Hepatocyte (in vitro differentiated cells): ENCODE results near the gene ADCY2. TPM values are rescaled to one million over a fixed set of nuclear protein-coding genes. Genes with fewer than 3 reads are reported as not detected.

Experiments used
- DNase-seq: peaks from one replicate; pipeline ENCODE4 v3.0.0-alpha.2; 2016; ENCODE audit warnings: low spot score
- H2AFZ ChIP-seq: fragments of 200-600 bp; sonication (generic); 2 replicates; pipeline ENCODE4 v1.6.0; 2016; ENCODE audit warnings: antibody characterized with exemption, mild to moderate bottlenecking
- H3K27ac ChIP-seq: fragments of 200-600 bp; sonication (generic); 2 replicates; pipeline ENCODE4 v1.5.1; 2016; ENCODE audit warnings: mild to moderate bottlenecking
- H3K27me3 ChIP-seq: fragments of 200-600 bp; sonication (generic); 2 replicates; pipeline ENCODE4 v1.6.1; 2016
- H3K36me3 ChIP-seq: fragments of 200-600 bp; sonication (generic); replicated peaks from 2 replicates; pipeline ENCODE4 v1.5.1; 2016; ENCODE audit warnings: low read depth; ENCODE audit not compliant: insufficient read depth
- H3K4me1 ChIP-seq: fragments of 200-600 bp; sonication (generic); 2 replicates; pipeline ENCODE4 v1.5.1; 2016; ENCODE audit warnings: mild to moderate bottlenecking, moderate library complexity; ENCODE audit not compliant: insufficient read depth
- H3K4me2 ChIP-seq: fragments of 200-600 bp; sonication (generic); 2 replicates; pipeline ENCODE4 v1.6.0; 2016
- H3K4me3 ChIP-seq: fragments of 200-600 bp; sonication (generic); 2 replicates; pipeline ENCODE4 v1.5.1; 2016; ENCODE audit warnings: mild to moderate bottlenecking
- H3K79me2 ChIP-seq: fragments of 200-600 bp; sonication (generic); 2 replicates; pipeline ENCODE4 v1.6.0; 2017; ENCODE audit warnings: mild to moderate bottlenecking
- H3K9me2 ChIP-seq: fragments of 200-600 bp; sonication (generic); replicated peaks from 2 replicates; pipeline ENCODE4 v1.6.0; 2017; ENCODE audit warnings: mild to moderate bottlenecking; ENCODE audit not compliant: insufficient read depth
- H3K9me3 ChIP-seq: fragments of 200-600 bp; sonication (generic); 2 replicates; pipeline ENCODE4 v1.5.1; 2016; ENCODE audit warnings: low read depth, mild to moderate bottlenecking
- H4K20me1 ChIP-seq: fragments of 200-600 bp; sonication (generic); 2 replicates; pipeline ENCODE4 v1.6.0; 2016; ENCODE audit warnings: mild to moderate bottlenecking; ENCODE audit not compliant: insufficient read depth, poor library complexity, severe bottlenecking
- EZH2 ChIP-seq: fragments of 200-600 bp; sonication (generic); IDR thresholded peaks from 2 replicates; pipeline ENCODE4 v1.6.1; 2016; ENCODE audit warnings: antibody characterized with exemption, mild to moderate bottlenecking, borderline replicate concordance
- EZH2phosphoT487 ChIP-seq: fragments of 200-600 bp; sonication (generic); IDR thresholded peaks from one replicate; pipeline ENCODE4 v1.6.1; 2018; ENCODE audit warnings: antibody characterized with exemption, mild to moderate bottlenecking, low read depth, moderate library complexity; ENCODE audit not compliant: unreplicated experiment, severe bottlenecking
- whole genome bisulfite sequencing: methylation state at CpG from one replicate; pipeline ENCODE4 v1.1.6; 2016; ENCODE audit warnings: low lambda C conversion rate; ENCODE audit errors: missing lambda C conversion rate; 5-methylcytosine and 5-hydroxymethylcytosine counted together
- polyA plus RNA-seq: library from polyadenylated mRNA; unstranded; fragments of >200 nt; fragmentation: Nextera tagmentation; extraction: Ambion mirVana; gene quantifications from 2 replicates; pipeline ENCODE4 v1.2.1, GENCODE V29; 2016
- total RNA-seq: library from RNA; depleted of rRNA; stranded (reverse); fragments of >200 nt; gene quantifications from 2 replicates; pipeline ENCODE4 v1.2.3, GENCODE V29; 2014
- TF ChIP-seq, protein P1 (sequence below): fragments of 200-600 bp; sonication (generic); IDR thresholded peaks from 2 replicates; pipeline ENCODE4 v1.5.1; 2016; ENCODE audit warnings: antibody characterized with exemption, mild to moderate bottlenecking; ENCODE audit not compliant: poor library complexity

Gene ADCY2
- total and polyA plus RNA-seq, 2 experiments from 2014 or later: 3.2 to 8.5 TPM

DNA sequence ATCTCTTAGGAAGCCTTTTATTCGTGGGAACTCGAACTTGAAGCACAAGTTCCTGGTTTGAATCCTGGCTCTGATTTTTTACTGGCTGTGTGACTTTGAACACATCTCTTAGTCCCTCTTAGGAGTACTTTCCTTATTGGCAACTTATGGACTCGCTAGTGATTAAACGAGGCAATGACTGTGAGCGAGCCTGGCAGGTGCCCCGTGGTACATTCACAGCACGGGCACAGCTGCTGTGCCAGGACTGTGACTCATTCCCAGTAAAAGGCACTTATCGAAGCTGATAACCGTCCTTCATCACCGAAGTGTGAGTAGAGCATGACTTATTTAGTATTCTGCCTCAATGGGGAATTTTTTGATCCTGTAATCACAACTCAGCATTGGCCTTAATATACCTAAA, 432.3 kb downstream of the ADCY2 start:
- TF ChIP-seq EZH2 (no peak), EZH2phosphoT487 (no peak)
- TF ChIP-seq, protein P1, sequence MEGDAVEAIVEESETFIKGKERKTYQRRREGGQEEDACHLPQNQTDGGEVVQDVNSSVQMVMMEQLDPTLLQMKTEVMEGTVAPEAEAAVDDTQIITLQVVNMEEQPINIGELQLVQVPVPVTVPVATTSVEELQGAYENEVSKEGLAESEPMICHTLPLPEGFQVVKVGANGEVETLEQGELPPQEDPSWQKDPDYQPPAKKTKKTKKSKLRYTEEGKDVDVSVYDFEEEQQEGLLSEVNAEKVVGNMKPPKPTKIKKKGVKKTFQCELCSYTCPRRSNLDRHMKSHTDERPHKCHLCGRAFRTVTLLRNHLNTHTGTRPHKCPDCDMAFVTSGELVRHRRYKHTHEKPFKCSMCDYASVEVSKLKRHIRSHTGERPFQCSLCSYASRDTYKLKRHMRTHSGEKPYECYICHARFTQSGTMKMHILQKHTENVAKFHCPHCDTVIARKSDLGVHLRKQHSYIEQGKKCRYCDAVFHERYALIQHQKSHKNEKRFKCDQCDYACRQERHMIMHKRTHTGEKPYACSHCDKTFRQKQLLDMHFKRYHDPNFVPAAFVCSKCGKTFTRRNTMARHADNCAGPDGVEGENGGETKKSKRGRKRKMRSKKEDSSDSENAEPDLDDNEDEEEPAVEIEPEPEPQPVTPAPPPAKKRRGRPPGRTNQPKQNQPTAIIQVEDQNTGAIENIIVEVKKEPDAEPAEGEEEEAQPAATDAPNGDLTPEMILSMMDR: no peak
- Histone ChIP-seq H3K27me3 (no peaks in the 10 kb centered on the region), H3K9me2 (no peaks in the 10 kb centered on the region), H3K9me3 (no peaks in the 10 kb centered on the region), H2AFZ (no peak overlapping the region), H3K4me1 (no peaks in the 10 kb centered on the region), H3K79me2 (no peaks in the 10 kb centered on the region), H4K20me1 (no peaks in the 10 kb centered on the region), H3K4me2 (no peak overlapping the region), H3K4me3 (no peak overlapping the region), H3K36me3 (no peaks in the 10 kb centered on the region), H3K27ac (no peak overlapping the region)
- 90% methylated on average over 10 of the region's 10 CpGs for WGBS
- no peak for DNase-seq

DNA sequence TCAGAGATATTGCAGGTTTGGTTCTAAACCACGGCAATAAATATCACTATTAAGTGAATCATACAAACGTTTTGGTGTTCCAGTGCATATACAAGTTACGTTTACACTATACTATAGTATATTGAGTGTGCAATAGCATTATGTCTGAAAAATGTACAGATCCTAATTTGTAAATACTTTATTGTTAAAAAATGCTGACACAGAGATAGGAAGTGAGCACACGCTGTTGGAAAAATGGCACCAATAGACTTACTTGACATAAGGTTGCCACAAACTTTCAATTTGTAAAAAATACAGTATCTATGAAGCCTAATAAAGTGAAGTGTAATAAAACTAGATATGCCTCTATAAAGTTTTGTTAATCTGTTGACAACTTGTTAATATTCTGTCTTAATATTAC, 439.0 kb downstream of the ADCY2 start:
- no peak overlapping the region for H3K27ac ChIP-seq
- H3K79me2 ChIP-seq: no peaks in the 10 kb centered on the region
- H3K9me3 ChIP-seq: no peaks in the 10 kb centered on the region
- no peaks in the 10 kb centered on the region for H3K9me2 ChIP-seq
- no peak overlapping the region for H2AFZ ChIP-seq
- no peaks in the 10 kb centered on the region for H4K20me1 ChIP-seq
- no peaks in the 10 kb centered on the region for H3K36me3 ChIP-seq
- H3K4me3 ChIP-seq: no peak overlapping the region
- no peak overlapping the region for H3K4me2 ChIP-seq
- TF ChIP-seq, protein P1: no peak
- TF ChIP-seq EZH2: no peak
- TF ChIP-seq EZH2phosphoT487: no peak
- DNase-seq: no peak
- H3K4me1 ChIP-seq: no peaks in the 10 kb centered on the region
- no peaks in the 10 kb centered on the region for H3K27me3 ChIP-seq
- 92% methylated on average over 4 of the region's 4 CpGs for WGBS

DNA sequence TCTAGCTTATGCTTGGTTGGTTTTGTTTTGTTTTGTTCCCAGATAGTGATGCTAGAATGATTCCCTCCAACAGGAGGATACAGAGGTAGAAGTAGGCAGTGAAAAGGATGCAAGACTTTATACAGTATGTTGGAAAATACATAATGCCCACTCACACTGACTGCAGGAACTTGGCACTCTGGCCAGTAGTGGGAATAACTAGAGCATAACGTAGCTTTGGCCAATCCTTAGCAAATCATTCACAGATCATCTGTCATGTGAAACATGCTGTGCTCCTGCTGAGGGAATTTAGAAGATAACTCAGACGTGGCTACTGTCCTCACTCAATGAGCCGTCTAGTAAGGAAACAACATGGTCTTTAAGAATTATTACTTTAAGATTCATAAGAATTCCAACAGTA, 441.5 kb downstream of the ADCY2 start:
- Histone ChIP-seq H3K27me3 (no peaks in the 10 kb centered on the region), H3K79me2 (no peaks in the 10 kb centered on the region), H3K4me3 (no peak overlapping the region), H3K36me3 (no peaks in the 10 kb centered on the region), H3K9me2 (no peaks in the 10 kb centered on the region), H2AFZ (no peak overlapping the region), H3K27ac (no peak overlapping the region), H3K4me2 (no peak overlapping the region), H4K20me1 (no peaks in the 10 kb centered on the region), H3K9me3 (no peaks in the 10 kb centered on the region), H3K4me1 (no peaks in the 10 kb centered on the region)
- 25% methylated on average over 3 of the region's 3 CpGs for WGBS
- TF ChIP-seq, protein P1: no peak
- no peak for TF ChIP-seq EZH2phosphoT487
- no peak for TF ChIP-seq EZH2
- DNase-seq: no peak

DNA sequence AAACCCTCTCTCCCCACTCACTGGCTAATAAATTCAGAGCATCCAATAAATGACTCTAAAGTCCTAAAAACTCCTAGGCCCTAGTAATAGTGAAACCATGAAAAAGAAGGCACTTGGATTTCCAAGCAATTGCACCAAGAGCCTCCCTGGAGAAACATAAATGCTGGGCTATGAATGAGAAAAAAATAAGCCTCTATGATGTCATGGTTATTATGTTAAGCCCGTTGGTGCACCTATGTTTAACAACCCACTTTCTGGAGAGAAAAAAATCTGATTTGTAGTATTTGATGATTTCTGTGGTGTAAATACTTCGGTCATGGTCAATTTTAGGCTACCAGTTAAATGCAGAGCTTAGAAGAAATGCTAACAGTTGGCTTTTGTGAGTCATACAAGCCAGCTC, 446.6 kb downstream of the ADCY2 start:
- Histone ChIP-seq H3K4me1 (no peaks in the 10 kb centered on the region), H3K9me3 (no peaks in the 10 kb centered on the region), H3K4me3 (no peak overlapping the region), H3K79me2 (no peaks in the 10 kb centered on the region), H4K20me1 (no peaks in the 10 kb centered on the region), H3K4me2 (no peak overlapping the region), H3K36me3 (no peaks in the 10 kb centered on the region), H3K9me2 (no peaks in the 10 kb centered on the region), H2AFZ (no peak overlapping the region), H3K27me3 (no peaks in the 10 kb centered on the region), H3K27ac (no peak overlapping the region)
- no peak for DNase-seq
- 88% methylated on average over 2 of the region's 2 CpGs for WGBS
- TF ChIP-seq, protein P1: no peak
- TF ChIP-seq EZH2 (no peak), EZH2phosphoT487 (no peak)
